Liver (tissue), 3 donors: ENCODE measurements around the gene ZSCAN16.

ENCODE experiments used
- EGR1 ChIP-seq, 2 donors: IDR thresholded peaks; 2 replicates each; pipeline ENCODE4 v1.6.1; 2016 to 2018; ENCODE audit warnings: antibody characterized with exemption in 2 of 2, low read depth in 2 of 2
- FOXA1 ChIP-seq: IDR thresholded peaks from 2 replicates; pipeline ENCODE4 v1.6.1; 2016; ENCODE audit warnings: antibody characterized with exemption
- GABPA ChIP-seq, 2 donors: IDR thresholded peaks in 1 of 2; conservative IDR thresholded peaks in 1 of 2; 2 replicates each; pipeline ENCODE4 v1.6.1; 2016; ENCODE audit warnings: antibody characterized with exemption in 2 of 2, mild to moderate bottlenecking in 1 of 2, moderate library complexity in 1 of 2
- HNF4A ChIP-seq, 2 donors: conservative IDR thresholded peaks; 2 replicates each; pipeline ENCODE4 v1.6.1; 2016; ENCODE audit warnings: antibody characterized with exemption in 2 of 2, mild to moderate bottlenecking in 2 of 2
- RAD21 ChIP-seq, 2 donors: IDR thresholded peaks; 2 replicates each; pipeline ENCODE4 v1.6.1; 2016; ENCODE audit warnings: antibody characterized with exemption in 2 of 2, mild to moderate bottlenecking in 2 of 2
- RXRA ChIP-seq, 2 donors: IDR thresholded peaks; 2 replicates each; pipeline ENCODE4 v1.6.1; 2017 to 2018; ENCODE audit warnings: antibody characterized with exemption in 2 of 2, mild to moderate bottlenecking in 1 of 2
- TAF1 ChIP-seq: conservative IDR thresholded peaks from 2 replicates; pipeline ENCODE4 v1.6.1; 2016; ENCODE audit warnings: antibody characterized with exemption, mild to moderate bottlenecking
- YY1 ChIP-seq: IDR thresholded peaks from 2 replicates; pipeline ENCODE4 v1.6.1; 2016; ENCODE audit warnings: antibody characterized with exemption, mild to moderate bottlenecking
- TF ChIP-seq, protein P1 (sequence below): fragments of 150-350 bp; IDR thresholded peaks from 2 replicates; pipeline ENCODE4 v1.5.1; 2017; ENCODE audit warnings: improper control_type of control experiment, low read depth, low read length; ENCODE audit not compliant: missing input control
- TF ChIP-seq, protein P2 (sequence below): IDR thresholded peaks from 2 replicates; pipeline ENCODE4 v1.6.1; 2016; ENCODE audit warnings: antibody characterized with exemption
- TF ChIP-seq, protein P3 (sequence below): IDR thresholded peaks from 2 replicates; pipeline ENCODE4 v1.6.1; 2016; ENCODE audit warnings: antibody characterized with exemption
- TF ChIP-seq, protein P4 (sequence below): IDR thresholded peaks from 2 replicates; pipeline ENCODE4 v1.6.1; 2016; ENCODE audit warnings: antibody characterized with exemption, mild to moderate bottlenecking
- donor health status: healthy.
- donor health status: healthy.

DNA sequence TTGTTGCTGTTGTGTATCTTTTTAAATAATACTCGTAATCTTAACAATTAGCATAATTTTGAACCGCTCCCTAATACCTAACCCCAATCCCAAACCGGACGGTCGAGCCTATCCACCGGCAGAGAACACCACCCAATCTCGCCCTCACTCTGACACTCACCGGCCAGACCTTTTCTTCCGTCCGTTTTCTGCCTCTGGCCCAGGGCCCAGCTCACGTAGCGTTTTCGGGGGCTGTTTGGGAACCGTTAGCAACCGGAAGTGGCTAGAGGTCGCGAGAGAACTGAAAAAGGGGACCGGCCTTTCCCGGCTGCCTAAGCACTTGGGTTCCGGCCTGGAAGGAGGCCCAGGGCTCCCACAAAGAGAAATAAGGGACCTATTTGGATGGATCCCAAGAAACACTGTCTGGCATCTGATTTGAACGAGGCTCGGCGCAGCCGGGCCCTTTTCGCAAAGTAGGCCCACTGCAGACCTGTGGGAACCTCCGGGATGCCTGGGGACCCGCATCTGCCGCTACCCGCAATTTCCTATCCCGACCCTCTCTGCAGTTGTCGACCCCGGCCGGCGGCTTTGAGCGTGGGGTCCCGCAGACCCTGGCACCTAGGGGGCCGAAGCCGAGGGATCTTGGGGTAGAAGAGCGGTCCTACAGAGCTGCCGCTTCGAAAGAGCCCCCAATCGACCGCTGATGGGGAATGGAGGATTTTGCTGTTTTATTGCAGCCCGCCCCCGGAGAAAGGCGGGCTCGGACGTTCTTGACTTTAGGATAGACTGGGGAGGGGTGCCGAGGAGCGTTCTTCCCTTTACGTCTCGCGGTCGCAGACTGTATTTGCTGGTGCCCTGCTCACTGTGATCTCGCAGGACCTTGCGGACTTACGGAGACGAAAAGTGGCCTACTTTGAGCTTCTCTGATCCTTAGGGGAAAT lies 12.4 kb downstream of the ZSCAN16 start:
- TF ChIP-seq, protein P1, sequence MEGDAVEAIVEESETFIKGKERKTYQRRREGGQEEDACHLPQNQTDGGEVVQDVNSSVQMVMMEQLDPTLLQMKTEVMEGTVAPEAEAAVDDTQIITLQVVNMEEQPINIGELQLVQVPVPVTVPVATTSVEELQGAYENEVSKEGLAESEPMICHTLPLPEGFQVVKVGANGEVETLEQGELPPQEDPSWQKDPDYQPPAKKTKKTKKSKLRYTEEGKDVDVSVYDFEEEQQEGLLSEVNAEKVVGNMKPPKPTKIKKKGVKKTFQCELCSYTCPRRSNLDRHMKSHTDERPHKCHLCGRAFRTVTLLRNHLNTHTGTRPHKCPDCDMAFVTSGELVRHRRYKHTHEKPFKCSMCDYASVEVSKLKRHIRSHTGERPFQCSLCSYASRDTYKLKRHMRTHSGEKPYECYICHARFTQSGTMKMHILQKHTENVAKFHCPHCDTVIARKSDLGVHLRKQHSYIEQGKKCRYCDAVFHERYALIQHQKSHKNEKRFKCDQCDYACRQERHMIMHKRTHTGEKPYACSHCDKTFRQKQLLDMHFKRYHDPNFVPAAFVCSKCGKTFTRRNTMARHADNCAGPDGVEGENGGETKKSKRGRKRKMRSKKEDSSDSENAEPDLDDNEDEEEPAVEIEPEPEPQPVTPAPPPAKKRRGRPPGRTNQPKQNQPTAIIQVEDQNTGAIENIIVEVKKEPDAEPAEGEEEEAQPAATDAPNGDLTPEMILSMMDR, result no peak
- TF ChIP-seq HNF4A (conservative IDR thresholded peaks at IDR 0.05) (peak; percentile 27 to 42), TAF1 (peak; percentile 67), YY1 (peak; percentile 88), RAD21 (IDR thresholded peaks at IDR 0.05) (peak; percentile 51 to 57), RXRA (IDR thresholded peaks at IDR 0.05) (peak; percentile 44 to 56), EGR1 (IDR thresholded peaks at IDR 0.05; ENCODE audit: low read depth in 2 of 2) (peak; percentile 35 to 70), GABPA (IDR thresholded peaks at IDR 0.05 in 1 of 2, conservative IDR thresholded peaks at IDR 0.05 in 1 of 2) (peak; percentile 93 to 97), FOXA1 (no peak)
- TF ChIP-seq, protein P2, sequence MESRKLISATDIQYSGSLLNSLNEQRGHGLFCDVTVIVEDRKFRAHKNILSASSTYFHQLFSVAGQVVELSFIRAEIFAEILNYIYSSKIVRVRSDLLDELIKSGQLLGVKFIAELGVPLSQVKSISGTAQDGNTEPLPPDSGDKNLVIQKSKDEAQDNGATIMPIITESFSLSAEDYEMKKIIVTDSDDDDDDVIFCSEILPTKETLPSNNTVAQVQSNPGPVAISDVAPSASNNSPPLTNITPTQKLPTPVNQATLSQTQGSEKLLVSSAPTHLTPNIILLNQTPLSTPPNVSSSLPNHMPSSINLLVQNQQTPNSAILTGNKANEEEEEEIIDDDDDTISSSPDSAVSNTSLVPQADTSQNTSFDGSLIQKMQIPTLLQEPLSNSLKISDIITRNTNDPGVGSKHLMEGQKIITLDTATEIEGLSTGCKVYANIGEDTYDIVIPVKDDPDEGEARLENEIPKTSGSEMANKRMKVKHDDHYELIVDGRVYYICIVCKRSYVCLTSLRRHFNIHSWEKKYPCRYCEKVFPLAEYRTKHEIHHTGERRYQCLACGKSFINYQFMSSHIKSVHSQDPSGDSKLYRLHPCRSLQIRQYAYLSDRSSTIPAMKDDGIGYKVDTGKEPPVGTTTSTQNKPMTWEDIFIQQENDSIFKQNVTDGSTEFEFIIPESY, result peak; percentile 98
- TF ChIP-seq, protein P3, sequence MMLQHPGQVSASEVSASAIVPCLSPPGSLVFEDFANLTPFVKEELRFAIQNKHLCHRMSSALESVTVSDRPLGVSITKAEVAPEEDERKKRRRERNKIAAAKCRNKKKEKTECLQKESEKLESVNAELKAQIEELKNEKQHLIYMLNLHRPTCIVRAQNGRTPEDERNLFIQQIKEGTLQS, result peak; percentile 45
- TF ChIP-seq, protein P4, sequence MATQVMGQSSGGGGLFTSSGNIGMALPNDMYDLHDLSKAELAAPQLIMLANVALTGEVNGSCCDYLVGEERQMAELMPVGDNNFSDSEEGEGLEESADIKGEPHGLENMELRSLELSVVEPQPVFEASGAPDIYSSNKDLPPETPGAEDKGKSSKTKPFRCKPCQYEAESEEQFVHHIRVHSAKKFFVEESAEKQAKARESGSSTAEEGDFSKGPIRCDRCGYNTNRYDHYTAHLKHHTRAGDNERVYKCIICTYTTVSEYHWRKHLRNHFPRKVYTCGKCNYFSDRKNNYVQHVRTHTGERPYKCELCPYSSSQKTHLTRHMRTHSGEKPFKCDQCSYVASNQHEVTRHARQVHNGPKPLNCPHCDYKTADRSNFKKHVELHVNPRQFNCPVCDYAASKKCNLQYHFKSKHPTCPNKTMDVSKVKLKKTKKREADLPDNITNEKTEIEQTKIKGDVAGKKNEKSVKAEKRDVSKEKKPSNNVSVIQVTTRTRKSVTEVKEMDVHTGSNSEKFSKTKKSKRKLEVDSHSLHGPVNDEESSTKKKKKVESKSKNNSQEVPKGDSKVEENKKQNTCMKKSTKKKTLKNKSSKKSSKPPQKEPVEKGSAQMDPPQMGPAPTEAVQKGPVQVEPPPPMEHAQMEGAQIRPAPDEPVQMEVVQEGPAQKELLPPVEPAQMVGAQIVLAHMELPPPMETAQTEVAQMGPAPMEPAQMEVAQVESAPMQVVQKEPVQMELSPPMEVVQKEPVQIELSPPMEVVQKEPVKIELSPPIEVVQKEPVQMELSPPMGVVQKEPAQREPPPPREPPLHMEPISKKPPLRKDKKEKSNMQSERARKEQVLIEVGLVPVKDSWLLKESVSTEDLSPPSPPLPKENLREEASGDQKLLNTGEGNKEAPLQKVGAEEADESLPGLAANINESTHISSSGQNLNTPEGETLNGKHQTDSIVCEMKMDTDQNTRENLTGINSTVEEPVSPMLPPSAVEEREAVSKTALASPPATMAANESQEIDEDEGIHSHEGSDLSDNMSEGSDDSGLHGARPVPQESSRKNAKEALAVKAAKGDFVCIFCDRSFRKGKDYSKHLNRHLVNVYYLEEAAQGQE, result peak; percentile 66
